Stimulated activated CD4-positive, alpha-beta T cell treated with anti-CD3 and anti-CD28 coated beads, Interleukin-15, amount 100 ng/mL, for 24 hours (primary cell): ENCODE data around the gene ARHGAP26.

ENCODE experiments used
- DNase-seq: peaks from one replicate; pipeline ENCODE4 v3.0.0-alpha.2; 2020

Gene ARHGAP26

DNA sequence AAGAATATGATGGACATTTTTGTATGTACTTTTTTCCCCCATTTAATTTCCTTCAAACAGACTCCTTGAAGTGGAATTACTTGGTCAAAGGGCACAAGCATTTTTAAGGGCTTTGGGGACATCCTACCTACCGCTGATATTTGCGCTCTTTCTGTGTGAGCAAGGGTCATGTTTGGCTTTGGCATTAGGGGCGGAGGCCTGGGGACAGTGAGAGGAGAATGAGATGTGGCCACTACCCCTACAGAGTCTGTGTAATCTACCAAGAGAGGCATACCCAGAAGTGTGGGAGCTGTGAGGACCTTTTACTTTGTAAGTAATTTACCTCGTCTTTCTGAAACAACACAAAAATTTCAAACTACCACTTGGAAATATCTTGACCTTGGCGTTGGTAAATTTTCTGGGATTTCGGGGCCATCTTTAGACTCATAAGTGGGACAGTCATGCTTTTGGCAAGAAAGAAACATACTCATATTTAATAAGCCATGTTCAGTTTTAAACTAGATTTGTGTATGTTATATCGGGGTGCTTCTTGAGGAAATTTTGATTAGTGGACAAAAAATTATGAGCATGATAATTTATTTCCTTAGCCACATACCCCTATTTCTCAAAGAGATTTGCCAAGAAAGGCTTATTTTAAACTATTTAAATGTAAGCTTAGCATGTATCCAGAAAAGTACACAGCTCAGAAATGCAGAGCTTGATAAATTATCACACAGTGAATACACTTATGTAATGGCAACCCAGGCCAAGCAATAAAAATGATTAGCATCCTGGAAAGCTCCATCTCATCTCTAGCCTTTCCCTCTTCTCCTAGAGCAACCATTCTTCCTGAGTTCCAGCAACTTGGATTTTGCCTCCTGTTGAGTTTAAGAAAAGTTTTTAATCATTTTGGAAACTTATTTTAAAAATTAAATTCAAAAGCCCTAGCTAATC lies 63.6 kb downstream of the ARHGAP26 start:
- no peak for DNase-seq

GRCh38 chr5:142834504-142834903 lies 64.3 kb downstream of the ARHGAP26 start:
- DNase-seq = no peak

GRCh38 chr5:142835540-142835939 lies 65.4 kb downstream of the ARHGAP26 start:
- DNase-seq = no peak

DNA sequence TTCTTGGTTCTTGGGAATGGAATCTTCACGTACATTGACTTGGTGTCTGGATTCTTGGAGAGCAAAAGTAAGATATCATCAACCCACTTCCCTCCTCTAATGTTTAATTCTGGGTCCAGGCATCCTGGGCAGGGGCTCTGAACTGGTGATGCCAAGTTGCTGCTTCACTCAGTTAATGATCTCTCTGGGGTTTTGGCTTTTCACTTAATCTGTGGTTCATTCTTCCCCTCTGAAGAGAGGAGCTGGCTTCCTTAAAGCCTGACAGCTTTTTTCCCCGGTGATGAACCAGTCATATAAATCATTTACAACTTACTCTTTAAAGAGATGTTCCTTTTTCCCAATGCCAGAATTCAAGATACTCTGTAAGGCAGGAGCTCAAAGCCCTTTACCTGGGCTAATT lies 65.9 kb downstream of the ARHGAP26 start:
- DNase-seq = no peak

GRCh38 chr5:142837081-142837725 lies 67.0 kb downstream of the ARHGAP26 start:
- DNase-seq = no peak

GRCh38 chr5:142838845-142839244 lies 68.7 kb downstream of the ARHGAP26 start:
- no peak for DNase-seq

- no peak for DNase-seq
These were observed 69.7 kb downstream of the ARHGAP26 start for GRCh38 chr5:142839711-142840346.

DNA sequence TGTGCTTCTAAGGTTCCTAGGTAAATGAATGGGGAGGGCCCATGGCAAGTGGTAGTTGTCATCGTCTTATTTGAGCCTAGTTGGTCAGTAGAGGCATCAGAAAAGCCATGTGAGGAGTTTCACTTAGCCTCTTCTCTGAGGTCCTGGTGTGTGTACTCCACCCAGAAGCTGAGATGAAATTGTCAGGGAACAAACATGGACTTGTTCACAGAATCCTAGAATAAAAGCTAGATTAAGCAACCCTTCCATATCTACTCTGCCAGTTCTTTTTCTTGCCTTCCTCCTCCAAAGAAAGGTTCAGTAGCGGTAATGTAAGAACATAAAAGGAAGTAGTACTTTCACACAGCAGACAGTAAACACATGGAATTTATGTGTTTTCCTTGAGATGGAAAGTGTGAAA lies 70.4 kb downstream of the ARHGAP26 start:
- DNase-seq = no peak

DNA sequence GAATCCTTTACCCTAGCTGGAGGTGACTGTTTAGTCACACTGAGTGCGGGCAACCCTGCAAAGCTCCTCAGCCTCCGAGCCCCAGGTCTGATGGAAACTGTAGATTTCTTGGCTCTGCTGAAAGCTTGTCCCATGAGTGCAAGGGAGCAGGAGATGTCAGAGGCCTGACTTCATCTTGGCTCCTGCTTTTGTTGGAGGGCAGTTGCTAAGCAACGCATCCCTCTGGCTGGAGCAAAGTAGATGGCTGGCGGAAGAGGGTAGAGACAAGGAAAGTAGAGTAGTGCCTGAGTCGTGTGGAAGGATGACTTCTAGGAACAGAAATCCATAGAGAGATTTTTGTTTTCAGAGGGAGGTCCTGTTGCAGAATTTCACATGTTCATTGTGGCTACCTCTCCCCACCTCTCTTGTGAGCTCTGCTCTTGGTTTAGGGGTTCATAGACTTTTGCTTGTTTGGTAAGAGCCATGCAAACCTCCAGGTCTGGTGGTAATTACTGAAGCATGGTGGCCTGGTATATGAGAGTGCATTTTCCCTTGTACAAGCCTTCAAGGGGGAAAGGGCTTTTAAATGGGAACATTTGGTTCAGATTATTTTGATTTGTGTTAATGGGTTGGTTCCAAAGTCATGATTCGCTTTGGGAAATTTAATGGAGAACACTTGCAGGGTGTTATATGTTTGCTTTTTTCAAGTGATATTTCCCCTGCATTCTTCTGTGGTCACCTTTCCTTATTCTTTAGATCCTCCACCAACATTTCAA lies 71.5 kb downstream of the ARHGAP26 start:
- no peak for DNase-seq

DNA sequence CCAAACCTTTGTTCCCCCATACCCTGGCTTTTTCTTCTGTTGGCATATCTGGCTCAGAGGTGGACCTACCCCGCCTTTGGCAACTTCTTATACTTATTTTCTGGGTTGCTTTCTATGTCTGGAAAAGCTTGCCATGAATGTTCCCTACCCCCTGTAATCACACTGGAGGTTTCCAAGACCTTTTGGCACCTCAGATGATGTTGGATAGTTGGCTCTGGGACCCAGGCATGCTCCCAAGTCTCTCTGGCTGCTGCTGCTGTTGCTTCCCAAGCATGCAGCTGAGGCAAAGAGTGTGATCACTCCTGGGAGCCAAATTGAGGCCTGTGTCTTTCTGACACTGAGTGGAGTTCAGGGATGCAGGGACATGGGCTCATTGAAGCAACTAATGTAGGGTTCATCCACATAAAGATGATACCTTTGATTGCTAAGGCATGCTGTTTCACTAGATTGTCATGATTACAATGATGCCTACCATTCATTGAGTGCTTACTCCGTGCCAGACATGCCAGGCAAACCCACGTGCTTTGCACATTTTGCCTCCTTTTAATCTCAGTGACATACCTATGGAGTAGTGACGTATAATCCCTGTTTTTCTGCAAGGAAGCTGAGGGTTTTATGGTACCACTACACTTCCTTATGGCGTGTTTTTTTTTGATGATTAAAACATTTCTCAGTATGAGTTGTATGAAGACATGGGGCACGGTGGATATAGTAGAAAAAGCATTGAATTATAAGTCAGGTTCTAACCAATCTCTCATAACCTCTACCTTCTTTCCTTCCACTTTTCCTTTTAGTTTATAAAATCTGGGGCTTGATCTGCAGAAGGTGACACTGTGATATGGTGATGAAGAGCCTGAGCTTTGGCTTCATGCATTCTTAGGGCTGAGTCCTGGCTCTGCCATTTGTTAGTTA lies 73.1 kb downstream of the ARHGAP26 start:
- DNase-seq = no peak

- no peak for DNase-seq
These were observed 74.7 kb downstream of the ARHGAP26 start for GRCh38 chr5:142844866-142845265.

DNA sequence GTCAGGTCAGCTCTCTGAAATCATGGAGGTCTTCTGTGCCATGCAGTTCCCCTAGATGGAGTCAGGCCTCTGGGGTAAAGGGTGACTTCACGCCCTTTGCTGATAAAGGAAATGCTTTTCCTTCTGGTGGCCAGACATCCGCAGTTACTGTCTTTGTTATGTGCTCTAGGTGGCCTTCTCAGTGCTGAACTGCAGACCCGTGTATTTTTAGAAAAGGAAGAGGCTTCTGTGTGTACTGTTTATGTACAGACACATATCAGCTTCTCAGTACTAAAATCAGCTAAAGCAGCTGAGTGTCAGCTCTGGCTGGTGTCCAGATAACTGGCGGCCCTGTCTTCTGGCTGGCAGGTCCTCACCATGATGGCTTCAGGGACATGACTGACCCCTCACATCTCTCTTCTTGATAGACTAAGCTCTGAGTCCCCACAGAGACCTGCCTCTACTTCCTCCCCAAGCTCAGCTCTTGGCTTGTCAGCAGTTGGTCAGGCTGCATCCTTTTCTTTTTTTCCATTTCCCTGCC lies 75.3 kb downstream of the ARHGAP26 start:
- DNase-seq = no peak

DNA sequence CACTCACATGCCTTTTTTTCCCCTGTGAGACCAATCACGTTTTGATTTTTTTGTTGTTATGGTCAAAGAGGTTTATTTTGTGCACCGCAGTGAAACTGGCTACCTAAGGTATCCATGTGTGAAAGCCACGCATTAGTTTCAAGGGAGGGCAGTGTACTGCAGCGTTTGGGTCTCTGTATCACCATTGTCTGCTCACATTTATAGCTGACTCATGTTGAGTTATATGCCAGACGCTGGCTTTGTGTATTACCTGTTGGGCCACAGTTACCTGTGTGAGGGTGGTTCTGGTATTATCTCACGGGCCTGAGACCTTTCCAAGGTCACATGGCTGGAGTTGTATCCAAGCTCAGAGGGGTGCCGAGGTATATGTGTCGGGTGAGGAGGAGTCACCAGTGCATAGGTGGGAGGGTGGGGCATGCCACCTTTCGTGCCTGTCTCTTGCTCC lies 75.8 kb downstream of the ARHGAP26 start:
- no peak for DNase-seq

- no peak for DNase-seq
These were observed 76.2 kb downstream of the ARHGAP26 start for GRCh38 chr5:142846406-142846805.

DNA sequence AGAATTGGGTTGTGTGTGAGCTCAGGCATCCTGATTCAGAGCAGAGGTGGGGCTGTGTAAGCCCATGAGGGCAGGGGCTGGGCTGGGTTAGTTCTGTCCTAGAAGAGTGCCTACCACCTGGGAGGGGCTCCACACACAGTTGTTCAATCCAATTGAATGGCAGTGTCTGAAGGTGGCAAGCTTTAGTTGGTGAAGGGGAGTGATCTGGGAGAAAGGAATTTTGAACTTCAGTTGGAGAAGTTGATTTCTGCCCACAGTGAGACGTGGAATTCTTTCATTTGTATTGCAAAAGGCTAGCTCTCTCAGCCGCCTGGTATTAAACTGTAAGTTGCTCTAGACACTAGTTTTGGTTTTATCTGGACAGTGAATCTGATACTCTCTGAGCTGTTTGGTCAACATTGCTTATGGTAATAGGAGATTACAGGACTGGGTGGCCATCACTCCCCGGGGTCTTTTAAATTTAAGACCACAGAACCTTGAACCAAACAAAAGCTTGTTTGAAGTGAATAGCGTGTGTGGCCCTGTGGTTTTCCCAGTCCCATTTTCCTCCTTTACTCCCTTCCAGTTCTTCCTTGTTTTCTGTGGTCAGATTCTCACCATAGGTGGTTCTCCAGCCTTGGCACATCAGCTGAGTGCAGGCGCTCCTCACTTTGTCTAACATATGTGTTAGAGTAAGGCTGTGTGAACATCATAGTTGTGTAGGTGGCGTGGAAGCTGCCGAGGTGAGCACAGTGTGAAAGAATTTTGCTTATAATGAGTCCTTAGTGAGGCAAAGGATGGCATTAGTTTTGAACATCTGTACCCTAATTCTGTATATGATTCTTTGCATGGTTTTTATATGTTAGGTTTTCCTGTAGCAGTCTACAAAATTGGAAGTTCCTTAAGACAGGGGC lies 78.0 kb downstream of the ARHGAP26 start:
- DNase-seq = no peak

DNA sequence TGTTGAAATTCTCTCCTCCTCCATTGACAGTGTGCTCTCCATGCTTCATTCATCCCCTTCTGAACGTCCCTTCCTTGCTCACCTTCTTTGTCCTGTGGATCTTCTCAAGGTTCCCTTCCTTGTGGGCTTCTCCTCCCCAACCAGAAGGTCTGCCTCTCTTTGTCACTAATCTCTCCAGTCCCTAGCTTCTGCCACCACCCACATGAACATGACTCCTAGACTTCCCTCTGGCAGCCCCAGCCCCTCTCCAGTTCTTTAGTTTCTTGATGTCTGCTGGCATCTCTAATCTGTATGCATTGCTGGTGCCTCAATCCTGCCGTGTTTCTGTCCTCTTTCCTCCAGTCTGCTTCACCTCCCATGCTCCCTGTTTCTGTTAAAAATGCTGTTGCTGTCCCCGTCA lies 79.3 kb downstream of the ARHGAP26 start:
- DNase-seq = no peak

GRCh38 chr5:142849880-142850279 lies 79.7 kb downstream of the ARHGAP26 start:
- DNase-seq = no peak

DNA sequence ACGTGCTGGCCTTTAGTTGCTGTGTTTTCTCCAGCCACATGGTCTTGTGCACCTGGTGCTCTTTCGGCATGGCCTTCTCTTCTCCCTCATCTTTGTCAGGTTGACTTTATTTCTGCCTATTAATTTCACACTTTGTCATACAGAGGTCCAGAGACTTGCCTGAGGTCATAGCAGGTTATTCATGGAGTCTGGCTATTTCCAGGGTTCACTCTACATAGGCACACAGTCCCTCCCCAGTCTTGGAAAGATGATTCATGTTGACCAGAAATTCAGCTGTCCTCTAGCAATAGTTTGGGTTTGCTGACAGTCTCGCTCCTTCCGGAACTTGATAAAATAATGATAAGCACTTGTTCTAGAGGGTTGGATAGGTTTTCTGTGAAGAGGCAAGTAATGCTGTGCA lies 81.6 kb downstream of the ARHGAP26 start:
- no peak for DNase-seq

GRCh38 chr5:142852416-142853198 lies 82.4 kb downstream of the ARHGAP26 start:
- DNase-seq = no peak

GRCh38 chr5:142853682-142854081 lies 83.5 kb downstream of the ARHGAP26 start:
- DNase-seq = no peak
